GM19238 (cell line): Measurements from ENCODE around the gene NCAN.
"Not testable (repeated sequence)": the region's sequence is repeated elsewhere in the genome, so short reads cannot be mapped to it uniquely, and the experiment has no call there.

Source experiments
- DNase-seq: peaks from one replicate; pipeline ENCODE4 v3.0.0; 2011; ENCODE audit warnings: low spot score; ENCODE audit not compliant: insufficient read length

NCAN gene

GRCh38 chr19:19211499-19212420 is at the start of gene NCAN:
Gene NCAN, plus strand, starts transcription at chr19:19211958. Its CDS starts 4,996 bp downstream, at chr19:19216954.
- DNase-seq = no peak

GRCh38 chr19:19162495-19162894 is 49.3 kb upstream of the NCAN start:
- DNase-seq = no peak

GRCh38 chr19:19165396-19165795 is 46.4 kb upstream of the NCAN start:
- DNase-seq = no peak

- no peak for DNase-seq
Observed at GRCh38 chr19:19167612-19168011, 44.1 kb upstream of the NCAN start.

GRCh38 chr19:19169236-19170052 is 42.3 kb upstream of the NCAN start:
- DNase-seq = no peak

GRCh38 chr19:19170053-19170872 is 41.5 kb upstream of the NCAN start, which contains the start of gene MEF2B:
Gene MEF2B, minus strand, starts transcription at chr19:19170263. Its CDS starts 19,528 bp downstream, at chr19:19150735.
- peak; percentile 93 for DNase-seq

GRCh38 chr19:19170873-19171672 is 40.7 kb upstream of the NCAN start:
- no peak for DNase-seq

GRCh38 chr19:19171821-19172532 is 39.8 kb upstream of the NCAN start:
- DNase-seq = no peak

GRCh38 chr19:19173243-19173642 is 38.5 kb upstream of the NCAN start:
- not testable (repeated sequence) for DNase-seq

- DNase-seq = no peak
Observed at GRCh38 chr19:19176950-19177349, 34.8 kb upstream of the NCAN start.

GRCh38 chr19:19179548-19180441 is 32.0 kb upstream of the NCAN start:
- DNase-seq = no peak

- no peak for DNase-seq
Observed at GRCh38 chr19:19181488-19181998, 30.2 kb upstream of the NCAN start.

- DNase-seq = no peak
Observed at GRCh38 chr19:19185853-19186740, 25.7 kb upstream of the NCAN start.

- no peak for DNase-seq
Observed at GRCh38 chr19:19186742-19187141, 25.0 kb upstream of the NCAN start.

- DNase-seq = no peak
Observed at GRCh38 chr19:19191768-19192077, 20.0 kb upstream of the NCAN start.

GRCh38 chr19:19192078-19192882 is 19.5 kb upstream of the NCAN start, which contains the start of the genes BORCS8 and RFXANK:
Gene BORCS8, minus strand, starts transcription at chr19:19192152. Its CDS starts 35 bp downstream, at chr19:19192117.
Gene RFXANK, plus strand, starts transcription at chr19:19192258. Its CDS starts 1,689 bp downstream, at chr19:19193947.
- peak; percentile 97 for DNase-seq
